NCI-H2107 (cell line): ENCODE results near the gene CACNA2D2.

Experiments used
- DNase-seq: peaks from one replicate; lab custom pipeline; 2025; lab: John Stamatoyannopoulos, UW

Gene CACNA2D2

GRCh38 chr3:50495609-50496423, 7.6 kb downstream of the CACNA2D2 start:
- DNase-seq, result no peak

- no peak for DNase-seq
Observed at GRCh38 chr3:50494126-50494525, 9.3 kb downstream of the CACNA2D2 start.

DNA sequence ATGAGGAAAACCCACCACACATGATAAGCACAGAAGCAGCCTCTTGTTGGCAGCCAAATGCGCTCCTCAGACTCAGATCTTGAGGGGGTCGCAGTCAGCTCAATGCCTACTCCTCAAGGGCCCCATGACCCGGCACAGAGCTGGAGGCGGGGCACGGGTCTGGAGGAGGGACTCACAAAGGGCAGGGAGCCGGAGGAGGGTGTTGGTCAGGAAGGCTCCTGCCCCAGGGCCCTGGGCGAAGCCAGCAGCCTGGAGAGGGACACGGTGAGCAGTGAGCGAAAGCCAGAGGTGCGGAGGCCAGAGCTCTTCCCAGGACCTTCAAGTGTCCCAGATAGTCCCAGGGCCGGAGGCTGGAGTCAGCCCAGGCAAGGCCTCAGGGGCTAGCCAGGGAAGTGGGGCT, 9.8 kb downstream of the CACNA2D2 start:
- no peak for DNase-seq

GRCh38 chr3:50493086-50493485, 10.3 kb downstream of the CACNA2D2 start:
- DNase-seq, result no peak

- no peak for DNase-seq
Observed at GRCh38 chr3:50491023-50491422, 12.4 kb downstream of the CACNA2D2 start.

DNA sequence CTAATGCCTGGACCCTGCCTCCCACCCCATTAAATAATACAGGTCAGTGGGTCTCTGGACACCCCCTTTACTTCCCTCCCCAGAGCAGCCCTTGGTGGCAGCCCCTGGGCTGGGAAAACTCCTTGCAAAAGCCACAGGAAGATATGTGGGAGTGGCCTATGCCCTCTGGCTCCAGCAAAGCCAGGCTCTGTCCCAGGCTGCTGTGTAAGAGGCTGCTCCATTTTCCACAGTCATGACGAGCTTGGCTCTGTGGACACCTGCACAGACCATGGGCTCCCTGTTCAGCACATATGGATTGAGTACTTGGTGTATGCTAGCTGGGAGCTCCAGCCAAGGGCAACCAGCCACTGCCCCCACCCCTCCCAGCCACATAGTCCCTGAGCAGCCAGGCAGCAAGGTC, 13.0 kb downstream of the CACNA2D2 start:
- DNase-seq, result no peak

DNA sequence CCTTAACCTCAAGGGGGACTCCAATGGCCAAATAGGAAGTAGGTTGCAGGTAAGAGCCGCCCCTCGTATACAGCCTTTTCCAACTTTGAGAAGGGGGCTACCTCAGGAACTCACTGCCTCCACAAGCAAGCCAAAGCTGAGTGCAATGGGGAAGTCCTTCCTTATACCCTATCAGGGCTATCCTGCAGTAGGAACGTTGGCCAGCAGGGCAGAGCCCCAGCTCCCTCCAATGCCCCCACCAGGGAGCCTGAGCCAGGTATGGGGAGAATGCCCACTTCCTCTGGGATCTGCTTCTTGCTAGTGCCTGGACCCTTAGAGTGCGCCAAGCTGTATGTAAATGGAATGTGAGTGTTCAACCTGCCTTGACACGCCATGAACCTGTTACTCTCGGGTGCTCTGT, 16.3 kb downstream of the CACNA2D2 start:
- DNase-seq, result no peak

DNA sequence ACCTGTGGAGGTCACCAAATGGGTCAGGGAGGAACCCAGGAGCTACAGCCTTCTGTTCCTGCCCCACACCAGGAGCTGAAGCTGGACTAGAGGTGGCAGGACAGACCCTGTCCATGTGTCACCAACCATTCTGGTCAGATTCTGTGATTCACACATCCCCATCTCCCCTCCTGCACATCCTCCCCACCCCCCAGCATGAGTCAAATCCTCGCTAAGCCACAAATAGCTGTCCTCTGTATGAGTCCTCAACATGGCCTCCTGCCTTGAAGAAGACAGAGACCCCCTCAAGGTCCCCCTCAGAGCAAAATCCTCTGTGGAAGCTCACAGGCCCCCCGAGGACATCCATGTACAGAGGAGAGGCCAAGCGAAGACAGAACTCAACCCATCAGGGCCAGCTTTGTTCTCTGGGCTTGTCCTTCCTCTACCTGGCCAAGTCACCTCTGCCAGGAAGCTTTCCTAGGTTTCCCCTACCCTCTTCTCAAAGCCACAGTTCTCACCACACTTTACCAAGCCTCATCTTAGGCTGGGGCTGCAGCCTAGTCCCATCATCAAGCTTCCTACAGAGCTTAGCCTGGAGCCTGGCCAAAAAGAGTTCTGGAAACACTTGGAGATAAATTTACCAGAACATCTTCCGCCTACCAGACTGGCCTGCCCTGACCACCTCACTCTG, 17.1 kb downstream of the CACNA2D2 start:
- DNase-seq, result no peak

DNA sequence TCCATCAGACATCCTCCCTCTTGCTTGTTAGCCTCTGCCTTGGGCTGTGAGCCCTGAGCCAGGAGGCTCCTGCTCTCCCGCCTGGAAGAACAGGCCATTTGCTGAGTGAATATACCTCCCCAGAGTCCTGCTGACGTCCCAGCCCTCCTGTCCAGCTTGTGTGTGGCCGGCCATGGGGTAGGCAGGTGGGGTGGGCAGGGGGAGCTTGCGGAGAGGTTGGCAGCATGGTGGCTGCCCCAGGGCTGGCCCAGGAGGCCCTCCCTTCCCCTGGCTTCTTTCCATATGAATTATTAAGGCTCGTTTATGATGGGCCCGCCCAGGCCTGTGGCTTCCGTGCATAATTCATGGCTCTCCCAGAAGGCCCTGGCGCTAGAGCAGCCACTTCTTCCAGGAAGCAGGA, 18.7 kb downstream of the CACNA2D2 start:
- no peak for DNase-seq

DNA sequence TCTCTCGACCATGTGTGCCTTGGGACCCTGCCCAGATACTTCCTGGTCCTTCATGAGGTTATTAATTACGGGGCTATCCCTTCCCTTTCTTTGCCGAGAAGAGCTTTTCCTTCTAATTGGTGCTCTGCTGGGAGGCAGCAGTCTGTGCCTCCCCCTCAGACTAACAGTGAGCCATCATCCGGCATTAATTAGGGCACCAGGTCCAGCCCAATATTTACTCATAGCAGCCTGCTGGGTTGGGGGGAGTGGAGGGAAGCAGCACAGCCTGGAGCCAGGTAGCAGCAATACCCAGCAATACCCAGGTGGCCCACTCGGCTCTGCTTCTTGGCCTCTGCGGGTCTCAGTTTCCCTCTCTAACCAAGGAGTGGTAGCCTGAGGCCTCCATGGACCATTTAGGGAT, 20.1 kb downstream of the CACNA2D2 start:
- DNase-seq, result no peak

GRCh38 chr3:50481992-50482391, 21.4 kb downstream of the CACNA2D2 start:
- no peak for DNase-seq

DNA sequence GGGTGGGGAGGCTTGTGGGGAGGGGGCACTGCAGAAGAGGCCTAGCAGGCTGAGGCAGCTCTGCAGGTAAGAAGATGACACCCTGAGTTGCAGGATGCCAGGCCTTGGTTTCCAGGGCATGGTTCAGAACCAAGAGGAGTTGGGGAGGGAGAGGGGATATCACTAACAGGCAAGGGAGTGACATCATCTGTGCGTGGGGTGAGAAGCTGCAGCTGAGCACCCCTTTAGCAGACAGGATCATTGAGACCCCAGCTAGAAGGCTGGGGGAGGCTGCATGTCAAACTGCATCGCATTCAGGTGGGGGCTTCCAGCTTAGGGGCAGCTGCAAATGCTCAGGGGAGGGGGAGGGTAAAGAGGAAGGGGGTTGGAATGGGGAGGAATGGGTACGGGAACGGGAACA, 23.0 kb downstream of the CACNA2D2 start:
- DNase-seq, result no peak

DNA sequence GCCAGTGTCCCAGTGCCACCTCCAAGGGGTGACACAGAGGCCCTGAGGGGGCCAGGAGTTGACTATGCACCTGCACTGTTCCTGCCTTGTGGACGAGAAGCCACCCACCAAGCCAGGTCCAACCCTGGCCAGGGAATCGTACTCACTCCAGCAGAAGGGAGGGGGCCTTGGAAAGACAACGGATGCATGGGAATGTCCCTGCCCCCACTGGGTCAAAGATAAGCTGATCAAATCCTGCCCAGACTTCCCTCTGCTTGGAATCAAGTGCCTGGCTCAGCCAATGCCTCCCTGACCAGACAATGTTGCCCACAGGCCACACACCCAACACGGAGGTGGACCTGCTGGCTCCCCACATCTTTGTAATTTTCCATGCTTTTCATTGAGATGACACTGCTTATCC, 23.9 kb downstream of the CACNA2D2 start:
- DNase-seq, result no peak

- no peak for DNase-seq
Observed at GRCh38 chr3:50478671-50479260, 24.7 kb downstream of the CACNA2D2 start.

DNA sequence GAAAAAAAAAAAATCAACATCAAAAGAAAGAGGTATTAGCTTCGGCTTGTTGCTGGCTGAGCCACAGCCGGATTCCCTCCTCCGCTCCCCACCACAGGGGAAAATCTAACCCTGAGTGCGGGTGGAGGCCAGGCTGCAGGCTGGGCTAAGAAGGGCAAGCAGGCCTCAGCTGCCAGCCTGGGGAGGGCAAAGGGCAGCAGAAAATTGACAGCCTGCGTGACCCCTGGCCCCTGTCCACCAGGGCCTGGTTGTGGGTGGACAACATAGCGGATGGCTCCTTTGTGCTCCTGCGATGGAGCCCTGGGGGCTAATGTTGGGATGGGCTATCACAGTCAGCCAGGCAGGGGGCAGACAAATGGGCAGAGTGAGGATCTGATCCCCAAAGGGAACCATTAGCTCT, 25.4 kb downstream of the CACNA2D2 start:
- DNase-seq, result no peak

GRCh38 chr3:50475348-50475747, 28.1 kb downstream of the CACNA2D2 start:
- DNase-seq, result no peak

- DNase-seq, result no peak
Observed at GRCh38 chr3:50474717-50475116, 28.7 kb downstream of the CACNA2D2 start.

DNA sequence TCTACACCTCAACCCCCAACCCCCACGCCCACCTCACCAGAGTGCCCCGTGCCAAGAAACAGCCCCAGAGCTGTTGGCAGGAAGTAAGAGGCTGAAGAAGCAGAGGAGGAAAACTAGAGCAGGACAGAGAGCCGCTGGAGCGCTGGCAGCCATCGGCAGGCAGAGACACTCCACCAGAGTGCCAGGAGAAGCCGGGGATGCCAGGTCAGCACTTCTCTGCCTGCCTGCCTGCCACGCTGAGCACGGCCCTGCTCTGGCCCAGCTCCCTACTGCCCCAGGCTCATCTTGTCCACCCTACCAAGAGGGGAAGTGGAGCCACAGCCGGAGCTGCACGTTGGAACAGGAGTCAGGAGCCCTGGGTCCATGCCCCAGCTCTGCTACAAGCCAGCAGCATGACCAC, 29.7 kb downstream of the CACNA2D2 start:
- no peak for DNase-seq

- DNase-seq, result no peak
Observed at GRCh38 chr3:50472958-50473357, 30.5 kb downstream of the CACNA2D2 start.

- no peak for DNase-seq
Observed at GRCh38 chr3:50470658-50471057, 32.8 kb downstream of the CACNA2D2 start.

DNA sequence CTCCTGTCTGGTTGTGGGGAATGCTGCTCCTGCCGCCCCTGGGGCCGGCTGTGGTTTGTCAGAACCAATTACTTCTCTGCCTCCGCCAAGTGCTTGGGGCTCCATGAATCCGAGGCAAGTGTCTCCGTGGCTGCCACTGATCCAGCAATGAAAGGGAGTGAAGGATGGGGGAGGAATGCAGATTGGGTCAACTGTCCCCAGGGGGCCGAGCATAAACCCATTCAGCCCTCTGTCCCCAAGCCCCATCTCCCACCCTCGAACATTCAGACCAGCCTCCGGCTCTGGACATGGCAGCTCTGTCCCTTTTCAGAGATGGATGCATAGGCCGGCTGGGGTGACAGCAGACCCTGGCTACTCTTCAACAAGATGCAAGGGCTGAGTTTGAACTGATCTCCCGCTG, 35.5 kb downstream of the CACNA2D2 start:
- no peak for DNase-seq

DNA sequence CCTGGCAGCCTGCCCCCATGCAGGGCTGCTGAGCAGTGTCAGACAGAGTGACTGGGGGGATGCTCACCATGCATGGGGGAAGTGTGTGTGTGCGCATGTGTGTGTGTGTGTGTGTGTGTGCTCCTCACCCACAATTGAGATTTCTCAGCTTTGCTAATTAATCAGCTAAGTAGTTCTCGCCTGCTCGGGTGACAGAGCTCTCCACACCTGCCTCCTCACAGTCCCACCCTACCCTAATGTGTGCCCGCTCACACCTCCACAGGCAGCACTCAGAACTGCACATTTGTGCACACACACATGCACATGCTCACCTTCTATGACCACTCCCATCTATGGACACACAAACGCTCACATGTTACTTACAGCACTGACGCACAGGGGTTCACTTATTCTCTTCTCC, 37.3 kb downstream of the CACNA2D2 start:
- DNase-seq, result no peak

DNA sequence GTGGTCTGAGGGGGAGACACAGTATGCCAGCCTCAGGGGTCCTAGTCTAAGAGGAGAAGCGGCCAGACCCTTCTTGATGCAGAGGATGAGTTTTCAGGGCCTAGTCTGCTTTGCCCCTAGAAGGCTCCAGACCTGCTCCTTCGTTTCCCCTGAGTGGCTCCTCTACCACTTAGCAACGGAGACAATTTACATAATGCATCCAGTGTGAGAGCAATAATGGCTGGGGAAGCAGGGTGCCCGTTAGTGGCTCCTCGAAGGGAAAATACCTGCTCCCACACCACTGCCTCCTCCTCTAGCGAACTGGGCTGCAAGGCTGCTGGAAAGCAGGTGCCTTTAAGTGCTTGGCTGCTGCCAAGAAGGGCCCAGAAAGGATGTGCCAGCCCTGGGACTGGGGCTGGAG, 38.9 kb downstream of the CACNA2D2 start:
- DNase-seq, result no peak
